PFSK-1 (cell line): ENCODE results near the gene GFM2.

Experiments
- FOXP2 ChIP-seq: optimal IDR thresholded peaks from 2 replicates; pipeline ENCODE3; 2011; ENCODE audit warnings: borderline replicate concordance, control low read depth, inconsistent platforms; ENCODE audit not compliant: insufficient read depth; ENCODE audit errors: extremely low read length, extremely low read depth
- POLR2AphosphoS5 ChIP-seq: IDR thresholded peaks from 2 replicates; pipeline ENCODE4 v1.6.1; 2012; ENCODE audit warnings: low read depth, mild to moderate bottlenecking, control low read depth, low read length, moderate library complexity
- REST ChIP-seq, 2 experiments: IDR thresholded peaks; 2 replicates each; pipeline versions ENCODE4 v1.6.1 to v1.8.0; 2011 to 2012; ENCODE audit warnings: low read depth in 2 of 2, low read length in 2 of 2, control low read depth in 1 of 2, inconsistent platforms in 1 of 2, mild to moderate bottlenecking in 1 of 2, moderate library complexity in 1 of 2; ENCODE audit not compliant: insufficient read depth in 1 of 2
- SIN3A ChIP-seq: IDR thresholded peaks from 2 replicates; pipeline ENCODE4 v1.6.1; 2012; ENCODE audit warnings: mild to moderate bottlenecking, low read length, moderate library complexity, borderline replicate concordance; ENCODE audit not compliant: insufficient read depth
- TAF1 ChIP-seq: IDR thresholded peaks from 2 replicates; pipeline ENCODE4 v1.6.1; 2012; ENCODE audit warnings: low read length, control low read depth, borderline replicate concordance; ENCODE audit not compliant: insufficient read depth

GFM2 gene

DNA sequence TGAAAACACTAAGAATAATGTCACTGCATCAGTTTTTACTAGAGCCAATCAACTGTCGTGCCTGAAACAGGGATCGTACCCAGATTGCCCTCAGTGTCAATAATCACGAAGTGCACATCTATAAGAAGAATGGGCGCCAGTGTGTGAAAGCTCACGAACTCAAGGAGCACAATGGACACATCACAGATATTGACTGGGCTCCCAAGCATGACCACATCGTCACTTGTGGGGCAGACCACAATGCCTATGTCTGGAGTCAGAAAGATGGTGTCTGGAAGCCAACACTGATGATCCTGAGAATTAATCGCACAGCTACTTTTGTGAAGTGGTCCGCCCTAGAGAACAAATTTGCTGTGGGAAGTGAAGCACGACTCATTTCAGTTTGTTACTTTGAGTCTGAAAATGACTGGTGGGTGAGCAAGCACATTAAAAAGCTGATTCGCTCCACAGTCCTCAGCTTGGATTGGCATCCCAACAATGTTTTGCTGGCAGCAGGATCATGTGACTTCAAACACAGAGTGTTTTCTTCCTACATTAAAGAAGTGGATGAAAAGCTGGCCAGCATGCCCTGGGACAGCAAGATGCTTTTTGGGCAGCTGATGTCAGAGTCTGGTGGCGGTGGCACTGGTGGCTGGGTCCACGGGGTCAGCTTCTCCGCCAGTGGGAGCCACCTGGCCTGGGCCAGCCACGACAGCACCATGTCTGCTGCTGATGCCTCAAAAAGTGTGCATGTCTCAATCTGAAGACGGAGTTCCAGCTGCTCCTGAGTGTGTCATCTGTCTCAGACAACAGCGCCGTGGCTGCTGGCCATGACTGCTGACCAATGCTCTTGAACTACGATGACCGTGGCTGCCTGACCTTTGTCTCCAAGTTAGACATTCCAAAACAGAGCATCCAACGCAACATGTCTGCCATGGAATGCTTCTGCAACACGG lies 32.3 kb upstream of the GFM2 start:
- TF ChIP-seq POLR2AphosphoS5 (no peak), FOXP2 (no peak), TAF1 (no peak), REST (IDR thresholded peaks at IDR 0.05; ENCODE audit: insufficient read depth in 1 of 2, low read depth in 2 of 2, low read length in 2 of 2) (no peak), SIN3A (no peak)

- TF ChIP-seq POLR2AphosphoS5 = no peak
- TF ChIP-seq REST (IDR thresholded peaks at IDR 0.05; ENCODE audit: insufficient read depth in 1 of 2, low read depth in 2 of 2, low read length in 2 of 2) = no peak
- no peak for TF ChIP-seq FOXP2
- TF ChIP-seq TAF1 = no peak
- no peak for TF ChIP-seq SIN3A
These were observed 20.5 kb upstream of the GFM2 start for GRCh38 chr5:74787424-74787823.

- no peak for TF ChIP-seq POLR2AphosphoS5
- TF ChIP-seq REST (IDR thresholded peaks at IDR 0.05; ENCODE audit: insufficient read depth in 1 of 2, low read depth in 2 of 2, low read length in 2 of 2) = no peak
- TF ChIP-seq FOXP2 = no peak
- no peak for TF ChIP-seq TAF1
- TF ChIP-seq SIN3A = no peak
These were observed 19.9 kb upstream of the GFM2 start for GRCh38 chr5:74786851-74787250.

DNA sequence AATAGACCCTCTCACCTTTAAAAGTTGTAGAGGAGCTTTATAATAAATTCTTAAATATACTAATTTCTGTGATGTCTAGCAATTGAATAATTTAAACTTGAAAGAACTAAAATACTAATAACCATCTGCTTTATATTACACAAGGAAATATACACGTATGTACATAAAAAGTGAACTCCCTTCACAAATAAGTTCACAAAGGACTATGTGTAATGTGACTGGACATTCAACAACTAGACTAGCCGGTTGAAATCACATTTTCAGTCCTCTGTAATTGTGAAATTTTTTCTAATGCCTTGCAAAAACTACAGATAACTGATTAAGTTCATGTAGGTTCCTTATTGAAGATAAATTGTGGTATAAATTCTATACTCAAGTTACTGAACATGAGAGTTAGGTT lies 11.7 kb upstream of the GFM2 start:
- TF ChIP-seq SIN3A (no peak), FOXP2 (no peak), REST (IDR thresholded peaks at IDR 0.05; ENCODE audit: insufficient read depth in 1 of 2, low read depth in 2 of 2, low read length in 2 of 2) (no peak), TAF1 (no peak), POLR2AphosphoS5 (no peak)
